Midbrain (tissue), 1 donor: Measurements from ENCODE around the gene LILRB2.
"Not testable (repeated sequence)": the region's sequence is repeated elsewhere in the genome, so short reads cannot be mapped to it uniquely, and the experiment has no call there.

Experiments
- DNase-seq: peaks from one replicate; lab custom pipeline; 2025; lab: John Stamatoyannopoulos, UW

Gene LILRB2

DNA sequence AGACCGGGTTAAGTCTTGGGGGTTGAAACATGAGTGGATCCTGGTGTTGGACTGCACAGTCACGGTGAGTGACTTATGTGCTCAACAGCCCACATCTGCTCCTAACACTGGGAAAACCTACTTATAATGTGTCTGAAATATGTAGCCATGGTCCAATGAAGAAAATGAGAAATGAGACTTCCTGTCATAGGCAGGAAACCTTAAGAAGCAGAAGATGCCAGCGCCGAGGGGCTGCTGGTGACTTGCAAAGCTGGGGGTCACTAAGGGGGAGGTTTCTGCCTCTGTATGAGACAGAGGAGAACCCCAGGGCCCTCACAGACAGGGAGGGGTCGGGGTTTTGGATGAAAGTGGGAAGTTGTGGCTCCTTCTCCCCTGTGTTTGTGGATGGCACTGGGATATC is 8.7 kb downstream of the LILRB2 start:
- DNase-seq: not testable (repeated sequence)

DNA sequence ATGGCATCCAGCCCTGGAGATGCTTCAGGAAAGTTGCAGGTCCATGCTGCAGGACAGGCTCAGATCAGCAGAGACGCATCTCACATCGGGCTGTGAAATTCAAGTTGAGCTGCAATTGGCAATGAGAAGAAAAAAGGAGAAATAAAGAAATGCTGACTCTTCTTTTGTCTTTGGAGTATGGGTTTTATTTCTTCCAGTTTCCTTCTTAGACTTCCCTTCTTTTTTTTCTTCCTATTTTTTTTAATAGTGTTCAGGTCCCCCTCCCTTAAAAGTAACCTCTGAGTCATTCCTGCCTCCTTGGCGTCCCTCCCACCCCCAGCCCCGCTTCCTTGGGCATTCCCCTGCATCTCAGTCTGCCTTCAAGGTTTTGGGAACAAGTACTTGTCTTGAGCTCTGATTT is 9.3 kb downstream of the LILRB2 start:
- not testable (repeated sequence) for DNase-seq

DNA sequence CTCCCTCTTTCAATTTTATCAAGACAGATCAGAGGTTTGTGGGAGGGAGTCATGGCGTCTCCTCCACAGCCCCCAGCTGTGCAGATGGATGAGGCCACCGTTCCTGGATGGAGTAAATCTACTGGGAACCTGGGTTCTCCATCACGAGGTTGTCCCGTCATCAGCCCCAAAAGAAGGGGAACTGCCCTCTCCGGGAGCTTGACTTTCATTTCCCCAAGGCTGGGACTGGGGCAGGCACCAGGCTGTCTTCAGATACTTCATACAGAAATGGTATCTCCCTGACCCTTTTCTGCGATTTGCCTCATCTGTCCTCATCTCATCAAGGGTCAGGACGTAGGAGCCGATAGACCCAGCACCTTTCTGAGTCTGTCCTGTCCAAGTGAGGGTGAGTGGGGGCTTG is 9.8 kb downstream of the LILRB2 start:
- DNase-seq: peak; percentile 1

- DNase-seq: no peak
These were observed 12.0 kb downstream of the LILRB2 start for GRCh38 chr19:54268936-54269335.

GRCh38 chr19:54266133-54266532 is 14.8 kb downstream of the LILRB2 start:
- peak; percentile 38 for DNase-seq

DNA sequence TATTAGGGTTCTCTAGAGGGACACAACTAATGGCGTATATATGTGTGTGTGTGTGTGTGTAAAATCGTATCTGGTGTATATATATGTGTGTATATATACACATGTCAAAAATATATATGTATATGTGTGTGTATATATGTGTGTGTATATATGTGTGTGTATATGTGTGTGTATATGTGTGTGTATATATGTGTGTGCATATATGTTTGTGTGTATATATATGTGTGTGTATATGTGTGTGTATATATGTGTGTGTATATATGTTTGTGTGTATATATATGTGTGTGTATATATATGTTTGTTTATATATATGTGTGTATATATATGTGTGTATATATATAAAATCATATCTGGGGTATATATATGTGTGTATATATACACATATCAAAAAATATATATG is 18.4 kb downstream of the LILRB2 start:
- DNase-seq: no peak

GRCh38 chr19:54262066-54262465 is 18.8 kb downstream of the LILRB2 start:
- no peak for DNase-seq

DNA sequence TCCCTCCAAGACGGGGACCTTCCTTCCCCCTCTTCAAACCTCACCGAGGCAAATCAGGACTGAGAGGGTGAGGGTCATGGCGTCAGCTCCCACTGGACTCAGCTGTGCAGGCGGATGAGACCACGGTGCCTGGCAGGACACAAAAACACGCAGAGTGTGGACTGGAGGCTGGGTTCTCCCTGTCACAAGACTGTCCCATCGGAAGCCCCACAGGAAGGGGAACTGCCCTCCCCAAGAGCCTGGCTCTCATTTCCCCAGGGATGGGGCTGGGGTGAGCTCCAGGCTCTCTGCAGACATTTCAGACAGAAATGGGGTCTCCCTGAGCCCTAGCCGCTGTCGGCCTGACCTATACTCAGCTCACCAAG is 23.8 kb downstream of the LILRB2 start, which contains the start of gene LILRB5:
LILRB5 (minus strand) TSS at position 158 of the 365 bp plus-strand sequence; CDS start at position 78, 80 bp downstream.
- no peak for DNase-seq

DNA sequence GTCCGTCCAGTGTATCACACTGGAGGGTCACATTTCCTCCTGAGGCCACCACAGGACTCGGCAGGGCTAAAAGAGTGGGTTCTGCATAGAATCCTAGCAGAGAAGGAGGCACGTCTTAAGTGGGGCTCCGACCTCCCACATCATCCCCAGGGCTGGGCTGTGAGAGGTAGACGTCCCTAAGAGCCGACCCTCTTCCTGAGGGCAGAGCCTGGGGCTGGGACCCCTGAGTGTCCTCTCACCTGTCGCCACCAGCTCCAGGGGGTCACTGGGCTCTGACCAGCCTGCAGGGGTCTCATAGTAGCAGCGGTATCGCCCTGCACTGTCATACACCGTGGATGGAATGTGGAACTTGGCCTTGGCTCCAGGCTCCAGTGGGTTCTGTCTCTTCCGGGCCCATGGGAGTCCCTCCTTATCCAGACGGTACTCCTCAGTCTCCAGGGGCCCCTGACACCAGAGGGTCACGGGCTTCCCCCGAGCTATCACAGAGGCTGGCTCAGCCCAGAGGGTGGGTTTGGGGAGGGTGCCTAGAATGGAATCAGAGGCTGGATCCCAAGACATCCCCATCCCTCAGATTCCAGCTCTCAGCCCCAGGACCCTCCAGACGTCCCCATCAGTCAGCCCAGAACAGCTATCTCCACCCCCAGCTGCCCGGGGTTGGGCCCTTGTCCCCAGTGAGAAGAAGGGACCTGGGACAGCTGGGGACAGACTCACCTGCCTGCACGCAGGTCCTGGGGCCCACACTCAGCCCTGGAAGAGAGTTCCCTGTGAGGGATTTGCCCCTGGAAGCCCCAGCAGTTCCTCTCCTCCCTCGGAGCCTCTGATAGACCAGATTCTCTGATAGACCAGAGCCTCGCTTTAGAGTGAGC is 24.4 kb downstream of the LILRB2 start:
- DNase-seq: no peak

DNA sequence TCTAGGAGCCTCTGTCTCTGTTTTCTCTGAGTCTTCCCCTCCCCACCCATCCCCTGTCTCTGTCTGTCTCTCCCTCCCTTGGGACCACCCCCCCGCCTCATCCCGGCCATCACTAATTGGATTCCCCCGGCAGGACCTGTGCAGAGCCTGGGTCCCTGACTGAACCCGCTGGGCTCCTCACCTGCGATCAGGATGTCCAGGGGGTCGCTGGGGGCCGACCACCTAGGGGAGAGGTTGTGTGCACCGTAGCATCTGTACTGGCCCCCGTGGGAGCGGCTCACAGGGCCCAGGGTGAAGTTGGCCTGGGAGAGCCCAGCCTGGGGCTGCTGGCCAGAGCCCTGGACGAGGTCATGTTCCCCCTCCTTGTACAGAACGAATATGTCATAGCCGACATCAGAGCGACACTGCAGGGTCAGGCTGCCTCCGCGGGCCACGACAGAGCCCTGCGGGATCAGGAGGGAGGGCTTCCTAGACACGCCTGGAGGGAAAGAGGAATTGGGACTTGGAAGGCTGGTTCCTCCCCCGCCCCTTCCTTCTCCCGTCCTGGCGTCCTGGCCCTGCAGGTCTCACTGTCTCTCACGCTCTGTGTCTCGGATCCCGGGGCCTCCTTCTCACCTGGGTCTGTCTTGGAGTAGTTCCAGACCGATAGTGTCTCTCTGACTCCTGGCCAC is 25.7 kb downstream of the LILRB2 start:
- no peak for DNase-seq

- DNase-seq: no peak
These were observed 26.6 kb downstream of the LILRB2 start for GRCh38 chr19:54254195-54254906.

- no peak for DNase-seq
These were observed 27.3 kb downstream of the LILRB2 start for GRCh38 chr19:54253331-54254194.

GRCh38 chr19:54252845-54253244 is 28.1 kb downstream of the LILRB2 start:
- DNase-seq: no peak

- DNase-seq: no peak
These were observed 28.7 kb downstream of the LILRB2 start for GRCh38 chr19:54252243-54252642.

- DNase-seq: peak; percentile 41
These were observed 32.8 kb downstream of the LILRB2 start for GRCh38 chr19:54248016-54248601.

DNA sequence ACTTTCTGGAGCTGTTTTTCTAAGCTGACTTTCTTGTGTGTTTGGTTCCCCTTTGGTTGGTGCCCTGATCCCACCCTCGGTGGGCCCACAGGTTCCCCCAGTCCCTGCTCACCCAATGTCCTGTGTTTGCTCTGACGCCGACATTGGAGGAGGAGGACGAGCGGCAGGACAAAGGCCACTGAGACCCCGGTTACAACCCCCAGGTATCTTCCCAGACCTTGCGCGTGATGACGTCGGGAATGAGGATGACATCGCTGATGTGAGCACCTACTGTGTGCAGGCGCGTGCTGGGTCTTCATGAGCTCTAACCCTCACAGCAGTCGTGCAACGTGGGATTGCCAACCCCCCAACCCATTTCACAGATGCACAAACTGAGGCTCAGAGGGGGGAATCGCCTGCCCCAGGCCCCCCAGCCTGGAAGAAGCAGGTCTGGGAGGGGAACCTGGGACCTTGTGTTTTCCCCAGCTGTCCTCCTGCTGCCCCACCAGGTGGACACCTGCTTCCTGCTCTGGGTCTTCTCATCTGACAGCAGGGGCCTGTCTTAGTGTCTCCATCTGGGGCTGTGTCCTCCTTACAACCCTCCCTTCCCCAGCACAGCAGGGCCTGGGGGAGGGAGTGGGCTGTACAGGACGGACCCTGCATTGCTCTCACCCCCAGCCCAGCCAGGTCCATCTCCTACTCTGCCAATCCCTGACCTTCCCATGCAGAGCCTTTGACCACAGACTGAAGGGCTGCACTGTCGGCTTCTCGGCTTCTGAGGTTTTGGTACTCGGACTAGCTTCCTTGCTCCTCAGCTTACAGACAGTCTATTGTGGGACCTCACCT is 33.6 kb downstream of the LILRB2 start:
- DNase-seq: no peak

GRCh38 chr19:54245936-54246335 is 35.0 kb downstream of the LILRB2 start:
- DNase-seq: no peak

DNA sequence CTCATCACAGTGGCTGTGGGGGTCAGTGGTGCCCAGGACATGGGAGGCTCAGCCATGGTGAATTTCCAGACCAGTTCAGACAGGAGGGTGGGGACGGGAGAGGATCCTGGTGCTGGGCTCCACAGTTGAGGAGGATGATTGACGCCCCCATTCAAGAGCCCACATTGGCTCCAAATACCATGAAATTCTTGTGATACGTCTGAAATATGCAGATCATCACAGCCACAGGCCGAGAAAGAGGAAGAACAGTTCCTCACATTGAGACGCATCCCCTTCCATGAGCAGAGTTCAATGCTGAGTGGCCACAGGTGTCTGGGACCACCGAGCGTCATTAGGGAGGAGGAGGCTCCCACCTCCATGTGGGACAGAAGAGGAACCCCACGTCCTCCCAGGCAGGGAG is 37.1 kb downstream of the LILRB2 start:
- DNase-seq: not testable (repeated sequence)

GRCh38 chr19:54242646-54243045 is 38.3 kb downstream of the LILRB2 start, which contains the start of gene LILRA6:
LILRA6 (minus strand) TSS chr19:54242790.
- not testable (repeated sequence) for DNase-seq

DNA sequence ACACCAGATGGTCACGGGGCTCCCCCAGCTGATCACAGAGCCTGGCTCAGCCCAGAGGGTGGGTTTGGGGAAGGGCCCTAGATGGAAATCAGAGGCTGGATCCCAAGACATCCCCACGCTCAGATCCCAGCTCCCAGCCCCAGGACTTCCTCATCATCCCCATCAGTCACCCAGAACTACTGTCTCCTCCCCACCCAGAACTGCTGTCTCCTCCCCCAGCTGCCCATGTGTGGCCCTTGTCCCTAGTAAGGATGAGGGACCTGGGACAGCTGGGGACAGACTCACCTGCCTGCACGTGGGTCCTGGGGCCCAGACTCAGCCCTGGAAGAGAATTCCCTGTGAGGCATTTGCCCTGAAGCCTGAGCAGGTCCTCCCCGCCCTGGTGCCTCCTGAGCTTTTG is 38.7 kb downstream of the LILRB2 start:
- DNase-seq: not testable (repeated sequence)
